ENCODE results near the gene CRYGN. TPM values are rescaled to one million over a fixed set of nuclear protein-coding genes. Genes with fewer than 3 reads are reported as not detected.

CRYGN gene
- total RNA-seq, 4 donors from 2014 or later: 0.73 to 2.9 (median 2.4) TPM; not detected in 1

- no peak for DNase-seq
- no peaks in the 10 kb centered on the region for H3K36me3 ChIP-seq
- peaks cover 0 to 7% of the 10 kb centered on the region in 2 donors for H3K4me1 ChIP-seq
- peak overlapping the region in 1 of 2 donors; percentile 22 for H3K4me3 ChIP-seq
- no peak for TF ChIP-seq CTCF (IDR thresholded peaks at IDR 0.05)
- no peak for TF ChIP-seq POLR2A (IDR thresholded peaks at IDR 0.05)
- no peak overlapping the region for H3K27ac ChIP-seq
- intact Hi-C loops (cut with DNase I; ENCODE audit: low total_unique reads): no loop called here
- no peaks in the 10 kb centered on the region for H3K9me3 ChIP-seq
- H3K27me3 ChIP-seq: no peaks in the 10 kb centered on the region
Measured at GRCh38 chr7:151382079-151382885, 57.7 kb downstream of the CRYGN start.

- intact Hi-C loops (cut with DNase I; ENCODE audit: low total_unique reads): no loop called here
- no peaks in the 10 kb centered on the region for H3K27me3 ChIP-seq
- H3K36me3 ChIP-seq: no peaks in the 10 kb centered on the region
- peak overlapping the region in 1 of 2 donors; percentile 22 for H3K4me3 ChIP-seq
- H3K4me1 ChIP-seq: peaks cover 0 to 7% of the 10 kb centered on the region in 2 donors
- H3K9me3 ChIP-seq: no peaks in the 10 kb centered on the region
- H3K27ac ChIP-seq: peak overlapping the region in 1 of 2 donors; percentile 0
- TF ChIP-seq CTCF (IDR thresholded peaks at IDR 0.05) (no peak), POLR2A (IDR thresholded peaks at IDR 0.05) (no peak)
- no peak for DNase-seq
Measured at GRCh38 chr7:151381348-151382078, 58.4 kb downstream of the CRYGN start.

GRCh38 chr7:151381098-151381347 lies 58.9 kb downstream of the CRYGN start:
- no peak for TF ChIP-seq CTCF (IDR thresholded peaks at IDR 0.05)
- no peak for TF ChIP-seq POLR2A (IDR thresholded peaks at IDR 0.05)
- no peaks in the 10 kb centered on the region for H3K36me3 ChIP-seq
- no peaks in the 10 kb centered on the region for H3K9me3 ChIP-seq
- DNase-seq: no peak
- H3K27me3 ChIP-seq: no peaks in the 10 kb centered on the region
- peak overlapping the region in 1 of 2 donors; percentile 0 for H3K27ac ChIP-seq
- intact Hi-C loops (cut with DNase I; ENCODE audit: low total_unique reads): no loop called here
- H3K4me3 ChIP-seq: peak overlapping the region in 1 of 2 donors; percentile 22
- H3K4me1 ChIP-seq: peaks cover 0 to 7% of the 10 kb centered on the region in 2 donors

- TF ChIP-seq POLR2A (IDR thresholded peaks at IDR 0.05) (no peak), CTCF (IDR thresholded peaks at IDR 0.05) (no peak)
- no peaks in the 10 kb centered on the region for H3K27me3 ChIP-seq
- H3K9me3 ChIP-seq: no peaks in the 10 kb centered on the region
- H3K4me3 ChIP-seq: no peak overlapping the region
- H3K27ac ChIP-seq: no peak overlapping the region
- intact Hi-C loops (cut with DNase I; ENCODE audit: low total_unique reads): no loop called here
- H3K4me1 ChIP-seq: peaks cover 0 to 7% of the 10 kb centered on the region in 2 donors
- no peak for DNase-seq
- H3K36me3 ChIP-seq: no peaks in the 10 kb centered on the region
Measured at GRCh38 chr7:151380199-151381097, 59.5 kb downstream of the CRYGN start.

Data from uterus (tissue), 4 donors.